Suprapubic skin (tissue), 4 donors: ENCODE data around the gene CCNI. TPM values are rescaled to one million over a fixed set of nuclear protein-coding genes. Genes with fewer than 3 reads are reported as not detected.

Source experiments
- DNase-seq, 2 donors: peaks; one replicate each; pipeline ENCODE4 v3.0.0-alpha.2; 2019; ENCODE audit warnings: low spot score in 2 of 2
- H3K27ac ChIP-seq: fragments of 200-600 bp; sonication (generic); one replicate; pipeline ENCODE4 v1.5.1; 2019
- H3K27me3 ChIP-seq: fragments of 200-600 bp; sonication (generic); one replicate; pipeline ENCODE4 v1.5.1; 2019
- H3K36me3 ChIP-seq: fragments of 200-600 bp; sonication (generic); one replicate; pipeline ENCODE4 v1.5.1; 2019
- H3K4me1 ChIP-seq: fragments of 200-600 bp; sonication (generic); one replicate; pipeline ENCODE4 v1.5.1; 2019
- H3K4me3 ChIP-seq: fragments of 200-600 bp; sonication (generic); one replicate; pipeline ENCODE4 v1.5.1; 2019; ENCODE audit warnings: mild to moderate bottlenecking
- H3K9me3 ChIP-seq: fragments of 200-600 bp; sonication (generic); one replicate; pipeline ENCODE4 v1.5.1; 2019
- EP300 ChIP-seq: sonication (generic); formaldehyde crosslinking; IDR thresholded peaks from one replicate; pipeline ENCODE4 v1.6.1; 2017; ENCODE audit warnings: antibody characterized with exemption
- POLR2A ChIP-seq, 2 donors: fragments of 450-650 bp; IDR thresholded peaks; one replicate each; pipeline ENCODE4 v1.6.1; 2017; ENCODE audit warnings: antibody characterized with exemption in 2 of 2, mild to moderate bottlenecking in 2 of 2, moderate library complexity in 2 of 2
- POLR2AphosphoS5 ChIP-seq, 3 donors: sonication (generic); formaldehyde crosslinking; IDR thresholded peaks; one replicate each; pipeline ENCODE4 v1.6.1; 2017; ENCODE audit warnings: antibody characterized with exemption in 3 of 3
- WGBS: methylation state at CpG from one replicate; pipeline ENCODE4 v1.1.5; 2018; 5-methylcytosine and 5-hydroxymethylcytosine counted together
- total RNA-seq, 4 donors: library from RNA; depleted of rRNA; stranded (reverse); fragments of >200 nt; gene quantifications; one replicate each; pipeline ENCODE4 v1.1.0, GENCODE V29; 2016
- TF ChIP-seq, protein P1 (sequence below), 2 donors: fragments of 200-600 bp in 1 of 2; fragments of 450-650 bp in 1 of 2; sonication (generic) in 1 of 2; IDR thresholded peaks; one replicate each; pipeline ENCODE4 v1.5.1; 2016 to 2019; ENCODE audit warnings: antibody characterized with exemption in 2 of 2, mild to moderate bottlenecking in 1 of 2, moderate library complexity in 1 of 2

CCNI gene
- total RNA-seq, 4 donors from 2014 or later = 166 to 256 (median 207) TPM

DNA sequence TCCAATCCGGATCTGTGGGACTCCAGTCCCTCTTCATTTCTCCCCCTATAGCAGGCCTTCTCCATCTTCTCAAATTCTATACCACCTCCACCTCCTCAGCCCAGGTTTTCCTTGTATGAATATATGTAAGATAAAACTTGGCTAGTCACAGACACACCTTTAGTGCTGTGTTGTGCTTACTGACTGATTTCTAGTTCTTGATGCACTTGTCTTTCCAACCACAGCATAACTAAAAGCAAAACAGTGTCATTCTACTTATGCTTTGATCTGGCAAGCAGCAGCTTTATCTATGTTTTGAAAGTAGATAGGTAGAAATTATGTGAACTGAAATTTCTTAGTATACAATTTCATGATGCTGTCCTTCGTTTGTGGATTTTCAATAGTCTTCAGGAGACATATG is 47.5 kb downstream of the CCNI start:
- Histone ChIP-seq H3K27me3 (no peaks in the 10 kb centered on the region), H3K36me3 (peaks cover 82% of the 10 kb centered on the region), H3K9me3 (no peaks in the 10 kb centered on the region), H3K27ac (no peak overlapping the region), H3K4me3 (no peak overlapping the region), H3K4me1 (no peaks in the 10 kb centered on the region)
- 82% methylated on average over 2 of the region's 2 CpGs for WGBS
- DNase-seq = no peak
- TF ChIP-seq, protein P1, sequence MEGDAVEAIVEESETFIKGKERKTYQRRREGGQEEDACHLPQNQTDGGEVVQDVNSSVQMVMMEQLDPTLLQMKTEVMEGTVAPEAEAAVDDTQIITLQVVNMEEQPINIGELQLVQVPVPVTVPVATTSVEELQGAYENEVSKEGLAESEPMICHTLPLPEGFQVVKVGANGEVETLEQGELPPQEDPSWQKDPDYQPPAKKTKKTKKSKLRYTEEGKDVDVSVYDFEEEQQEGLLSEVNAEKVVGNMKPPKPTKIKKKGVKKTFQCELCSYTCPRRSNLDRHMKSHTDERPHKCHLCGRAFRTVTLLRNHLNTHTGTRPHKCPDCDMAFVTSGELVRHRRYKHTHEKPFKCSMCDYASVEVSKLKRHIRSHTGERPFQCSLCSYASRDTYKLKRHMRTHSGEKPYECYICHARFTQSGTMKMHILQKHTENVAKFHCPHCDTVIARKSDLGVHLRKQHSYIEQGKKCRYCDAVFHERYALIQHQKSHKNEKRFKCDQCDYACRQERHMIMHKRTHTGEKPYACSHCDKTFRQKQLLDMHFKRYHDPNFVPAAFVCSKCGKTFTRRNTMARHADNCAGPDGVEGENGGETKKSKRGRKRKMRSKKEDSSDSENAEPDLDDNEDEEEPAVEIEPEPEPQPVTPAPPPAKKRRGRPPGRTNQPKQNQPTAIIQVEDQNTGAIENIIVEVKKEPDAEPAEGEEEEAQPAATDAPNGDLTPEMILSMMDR (IDR thresholded peaks at IDR 0.05) = no peak

DNA sequence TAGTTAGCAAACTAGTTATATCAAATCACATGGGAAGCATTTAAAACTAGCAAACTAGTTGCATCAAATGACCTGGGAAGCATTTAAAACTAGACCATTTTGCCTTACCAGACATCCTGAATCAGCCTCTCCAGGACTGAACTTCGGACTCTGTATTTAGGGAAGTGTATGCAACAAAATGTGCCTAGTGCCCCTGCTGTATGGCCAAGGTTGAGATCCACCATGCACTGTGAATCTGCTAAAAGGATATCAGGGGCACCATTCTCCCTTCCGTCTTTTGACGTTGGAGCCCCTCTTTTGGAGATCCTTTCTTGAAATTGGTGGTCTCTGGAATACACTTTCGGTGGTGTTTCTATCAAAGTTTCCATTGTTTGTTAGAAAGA is 49.5 kb downstream of the CCNI start:
- Histone ChIP-seq H3K27ac (no peak overlapping the region), H3K4me3 (no peak overlapping the region), H3K27me3 (no peaks in the 10 kb centered on the region), H3K36me3 (peaks cover 72% of the 10 kb centered on the region), H3K4me1 (no peaks in the 10 kb centered on the region), H3K9me3 (no peaks in the 10 kb centered on the region)
- TF ChIP-seq, protein P1 (IDR thresholded peaks at IDR 0.05) = no peak
- no peak for TF ChIP-seq EP300
- DNase-seq = no peak
- 92% methylated on average over 4 of the region's 4 CpGs for WGBS

DNA sequence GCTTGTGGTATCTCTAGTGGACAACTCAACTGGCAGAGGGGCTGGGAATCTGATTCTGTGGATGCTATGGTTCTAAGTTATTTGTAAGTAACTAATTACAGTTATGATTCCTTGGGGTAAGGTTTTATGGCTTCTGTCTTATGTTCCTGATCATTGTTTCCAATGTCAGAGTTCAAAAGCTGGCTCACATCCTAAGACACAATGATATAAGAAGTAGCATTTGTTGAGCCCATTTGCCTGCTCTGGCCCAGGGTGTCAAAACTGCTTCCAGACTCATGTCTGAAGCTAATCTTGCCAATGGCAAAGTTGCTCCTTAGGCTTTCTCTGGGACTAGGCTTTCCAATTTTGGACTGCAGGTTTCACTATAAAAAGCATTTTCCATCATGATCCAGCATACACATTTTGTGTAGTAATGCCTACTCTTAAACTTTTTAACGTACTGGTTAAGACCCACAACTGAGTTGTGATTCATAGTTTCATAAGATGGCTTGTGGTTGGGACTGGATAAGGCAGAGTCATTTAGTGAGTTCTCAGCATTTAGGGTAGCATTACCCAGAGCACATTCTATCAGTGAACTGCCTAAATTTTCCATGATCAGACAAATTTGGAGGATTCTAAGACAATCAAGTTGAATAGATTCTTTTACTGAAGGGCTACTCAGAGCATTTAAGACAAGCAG is 50.0 kb downstream of the CCNI start:
- Histone ChIP-seq H3K36me3 (peaks cover 72% of the 10 kb centered on the region), H3K9me3 (no peaks in the 10 kb centered on the region), H3K27me3 (no peaks in the 10 kb centered on the region), H3K4me3 (no peak overlapping the region), H3K27ac (no peak overlapping the region), H3K4me1 (no peaks in the 10 kb centered on the region)
- no peak for DNase-seq
- 76% methylated on average over 1 of the region's 1 CpG for WGBS
- TF ChIP-seq EP300 = no peak
- TF ChIP-seq, protein P1 (IDR thresholded peaks at IDR 0.05) = no peak
- no peak for TF ChIP-seq POLR2AphosphoS5 (IDR thresholded peaks at IDR 0.05)
- no peak for TF ChIP-seq POLR2A (IDR thresholded peaks at IDR 0.05)

DNA sequence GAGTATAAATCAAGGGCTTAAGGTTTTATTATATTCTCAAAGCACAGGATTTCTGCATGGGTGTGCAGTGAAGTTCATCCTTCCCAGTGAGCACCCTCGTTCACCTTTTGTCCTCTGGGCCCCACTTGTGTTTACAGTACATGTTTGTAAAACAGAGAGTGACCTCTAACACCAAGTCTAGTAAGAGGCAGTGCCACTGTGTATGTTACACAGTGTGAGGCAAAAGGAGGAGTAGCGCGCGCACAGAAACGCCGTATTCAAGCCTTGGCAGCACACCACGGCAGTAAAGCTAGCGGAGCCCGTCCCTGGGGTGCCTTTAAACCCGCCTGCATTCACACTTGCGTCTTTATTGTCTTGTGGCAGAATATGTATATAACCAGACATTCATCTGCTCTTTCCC is 51.9 kb downstream of the CCNI start:
- Histone ChIP-seq H3K4me1 (no peaks in the 10 kb centered on the region), H3K4me3 (no peak overlapping the region), H3K36me3 (peaks cover 65% of the 10 kb centered on the region), H3K9me3 (no peaks in the 10 kb centered on the region), H3K27ac (no peak overlapping the region), H3K27me3 (no peaks in the 10 kb centered on the region)
- DNase-seq = no peak
- no peak for TF ChIP-seq POLR2A (IDR thresholded peaks at IDR 0.05)
- no peak for TF ChIP-seq EP300
- TF ChIP-seq POLR2AphosphoS5 (IDR thresholded peaks at IDR 0.05) = no peak
- 88% methylated on average over 10 of the region's 11 CpGs for WGBS

DNA sequence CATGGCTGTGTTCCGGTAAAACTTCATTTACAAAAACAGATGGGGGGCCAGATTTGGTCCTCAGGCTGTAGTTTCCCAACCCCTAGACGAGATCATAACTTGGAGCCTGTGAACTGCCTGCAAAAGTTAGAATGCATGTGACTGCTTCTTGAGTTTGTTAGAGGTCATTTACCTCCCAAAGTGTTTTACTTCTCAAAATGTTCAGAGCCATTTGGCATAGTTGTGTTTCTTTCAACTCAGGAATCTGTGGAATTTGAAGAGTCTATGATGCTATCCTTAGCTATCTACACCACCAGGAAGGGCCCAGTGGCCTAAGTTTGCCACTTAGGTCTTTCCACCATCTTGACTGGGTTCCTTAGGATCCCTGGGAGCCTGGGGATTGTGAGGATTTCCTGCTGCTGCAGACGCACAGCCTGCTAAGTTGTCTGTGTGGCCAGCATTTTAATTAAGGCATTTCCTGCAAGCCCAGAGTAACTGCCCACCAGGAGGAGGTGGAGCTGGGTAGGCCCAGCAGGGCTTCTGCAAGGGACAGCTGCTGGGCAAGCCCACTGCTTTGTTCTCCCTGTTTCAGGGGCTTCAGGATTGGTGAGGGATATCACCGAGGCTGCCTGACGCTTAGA is 53.1 kb downstream of the CCNI start:
- Histone ChIP-seq H3K4me3 (no peak overlapping the region), H3K27ac (no peak overlapping the region), H3K9me3 (no peaks in the 10 kb centered on the region), H3K27me3 (no peaks in the 10 kb centered on the region), H3K4me1 (no peaks in the 10 kb centered on the region), H3K36me3 (peaks cover 55% of the 10 kb centered on the region)
- TF ChIP-seq POLR2AphosphoS5 (IDR thresholded peaks at IDR 0.05) (no peak), EP300 (no peak), POLR2A (IDR thresholded peaks at IDR 0.05) (no peak)
- TF ChIP-seq, protein P1 (IDR thresholded peaks at IDR 0.05) = no peak
- 67% methylated on average over 5 of the region's 5 CpGs for WGBS
- DNase-seq = no peak
